ENCODE data around the gene DDO.

GRCh38 chr6:110459137-110459536, 43.8 kb upstream of the DDO start:
- TF ChIP-seq, protein P1, sequence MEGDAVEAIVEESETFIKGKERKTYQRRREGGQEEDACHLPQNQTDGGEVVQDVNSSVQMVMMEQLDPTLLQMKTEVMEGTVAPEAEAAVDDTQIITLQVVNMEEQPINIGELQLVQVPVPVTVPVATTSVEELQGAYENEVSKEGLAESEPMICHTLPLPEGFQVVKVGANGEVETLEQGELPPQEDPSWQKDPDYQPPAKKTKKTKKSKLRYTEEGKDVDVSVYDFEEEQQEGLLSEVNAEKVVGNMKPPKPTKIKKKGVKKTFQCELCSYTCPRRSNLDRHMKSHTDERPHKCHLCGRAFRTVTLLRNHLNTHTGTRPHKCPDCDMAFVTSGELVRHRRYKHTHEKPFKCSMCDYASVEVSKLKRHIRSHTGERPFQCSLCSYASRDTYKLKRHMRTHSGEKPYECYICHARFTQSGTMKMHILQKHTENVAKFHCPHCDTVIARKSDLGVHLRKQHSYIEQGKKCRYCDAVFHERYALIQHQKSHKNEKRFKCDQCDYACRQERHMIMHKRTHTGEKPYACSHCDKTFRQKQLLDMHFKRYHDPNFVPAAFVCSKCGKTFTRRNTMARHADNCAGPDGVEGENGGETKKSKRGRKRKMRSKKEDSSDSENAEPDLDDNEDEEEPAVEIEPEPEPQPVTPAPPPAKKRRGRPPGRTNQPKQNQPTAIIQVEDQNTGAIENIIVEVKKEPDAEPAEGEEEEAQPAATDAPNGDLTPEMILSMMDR (IDR thresholded peaks at IDR 0.05), result no peak
- no peak for TF ChIP-seq POLR2AphosphoS5 (IDR thresholded peaks at IDR 0.05)
- no peak for TF ChIP-seq EP300 (IDR thresholded peaks at IDR 0.05)
- no peak for TF ChIP-seq POLR2A (IDR thresholded peaks at IDR 0.05)
